Stimulated activated CD8-positive, alpha-beta memory T cell treated with anti-CD3 and anti-CD28 coated beads, Interleukin-12 subunit alpha, Interleukin-12 subunit beta, amount 100 ng/mL, for 1 hour (primary cell): Measurements from ENCODE around the gene CORO7.
"Not testable (repeated sequence)": the region's sequence is repeated elsewhere in the genome, so short reads cannot be mapped to it uniquely, and the experiment has no call there.

Experiments
- DNase-seq: peaks from one replicate; pipeline ENCODE4 v3.0.0-alpha.2; 2020; ENCODE audit warnings: low read depth

Gene CORO7

GRCh38 chr16:4401510-4401909 is 14.9 kb downstream of the CORO7 start:
- no peak for DNase-seq

GRCh38 chr16:4401094-4401501 is 15.3 kb downstream of the CORO7 start:
- no peak for DNase-seq

GRCh38 chr16:4399001-4399730 is 17.2 kb downstream of the CORO7 start:
- DNase-seq = no peak

- no peak for DNase-seq
Measured at GRCh38 chr16:4395055-4395726, 21.2 kb downstream of the CORO7 start.

- DNase-seq = not testable (repeated sequence)
Measured at GRCh38 chr16:4393850-4394249, 22.5 kb downstream of the CORO7 start.

- DNase-seq = no peak
Measured at GRCh38 chr16:4393240-4393600, 23.2 kb downstream of the CORO7 start.

- no peak for DNase-seq
Measured at GRCh38 chr16:4392382-4393239, 23.8 kb downstream of the CORO7 start.

- DNase-seq = no peak
Measured at GRCh38 chr16:4391631-4392381, 24.6 kb downstream of the CORO7 start.

- no peak for DNase-seq
Measured at GRCh38 chr16:4390266-4391260, 25.8 kb downstream of the CORO7 start.

- no peak for DNase-seq
Measured at GRCh38 chr16:4389051-4389955, 27.1 kb downstream of the CORO7 start.

GRCh38 chr16:4388271-4389021 is 27.9 kb downstream of the CORO7 start:
- no peak for DNase-seq

- no peak for DNase-seq
Measured at GRCh38 chr16:4387781-4388180, 28.6 kb downstream of the CORO7 start.

GRCh38 chr16:4386951-4387565 is 29.3 kb downstream of the CORO7 start:
- DNase-seq = no peak

- DNase-seq = no peak
Measured at GRCh38 chr16:4386451-4386805, 30.0 kb downstream of the CORO7 start.

- no peak for DNase-seq
Measured at GRCh38 chr16:4385789-4386450, 30.5 kb downstream of the CORO7 start.

GRCh38 chr16:4385066-4385788 is 31.2 kb downstream of the CORO7 start:
- no peak for DNase-seq

GRCh38 chr16:4384509-4384942 is 31.9 kb downstream of the CORO7 start:
- no peak for DNase-seq
